ENCODE measurements around the gene ATP2B3. TPM values are rescaled to one million over a fixed set of nuclear protein-coding genes. Genes with fewer than 3 reads are reported as not detected.

Gene ATP2B3
- total RNA-seq, 2 donors from 2014 or later: not detected

DNA sequence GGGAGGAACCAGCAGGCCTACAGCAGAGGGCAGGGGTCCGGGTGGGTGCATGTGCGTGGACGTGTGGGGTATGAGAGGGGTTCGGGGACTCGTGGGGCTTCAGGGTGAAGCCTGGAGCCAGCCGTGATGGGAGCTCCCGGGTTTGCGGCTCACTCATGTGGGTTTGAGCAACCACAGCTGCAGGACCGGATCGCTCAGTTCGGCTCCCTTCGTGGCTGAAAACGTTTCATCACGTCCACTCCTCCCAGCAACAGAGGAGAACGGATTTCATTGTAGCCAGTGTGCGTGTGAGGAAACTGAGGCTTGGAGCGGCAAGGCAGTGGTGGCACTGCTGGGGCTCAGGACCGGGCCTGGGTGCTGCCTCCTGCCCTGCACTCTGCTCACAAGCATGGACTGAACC lies 12.1 kb upstream of the ATP2B3 start:
- Mint-ChIP-seq H3K27me3 (ENCODE audit: low read depth) (no peaks in the 10 kb centered on the region), H3K9me3 (peaks cover 4 to 6% of the 10 kb centered on the region in 2 donors), H3K4me3 (no peak overlapping the region), H3K36me3 (ENCODE audit: insufficient read depth in 2 of 2) (no peaks in the 10 kb centered on the region), H3K27ac (no peak overlapping the region), H3K4me1 (ENCODE audit: low read depth) (peaks cover 8% of the 10 kb centered on the region)
- ATAC-seq (replicated peaks in 1 of 2) (no peak), DNase-seq (no peak)

DNA sequence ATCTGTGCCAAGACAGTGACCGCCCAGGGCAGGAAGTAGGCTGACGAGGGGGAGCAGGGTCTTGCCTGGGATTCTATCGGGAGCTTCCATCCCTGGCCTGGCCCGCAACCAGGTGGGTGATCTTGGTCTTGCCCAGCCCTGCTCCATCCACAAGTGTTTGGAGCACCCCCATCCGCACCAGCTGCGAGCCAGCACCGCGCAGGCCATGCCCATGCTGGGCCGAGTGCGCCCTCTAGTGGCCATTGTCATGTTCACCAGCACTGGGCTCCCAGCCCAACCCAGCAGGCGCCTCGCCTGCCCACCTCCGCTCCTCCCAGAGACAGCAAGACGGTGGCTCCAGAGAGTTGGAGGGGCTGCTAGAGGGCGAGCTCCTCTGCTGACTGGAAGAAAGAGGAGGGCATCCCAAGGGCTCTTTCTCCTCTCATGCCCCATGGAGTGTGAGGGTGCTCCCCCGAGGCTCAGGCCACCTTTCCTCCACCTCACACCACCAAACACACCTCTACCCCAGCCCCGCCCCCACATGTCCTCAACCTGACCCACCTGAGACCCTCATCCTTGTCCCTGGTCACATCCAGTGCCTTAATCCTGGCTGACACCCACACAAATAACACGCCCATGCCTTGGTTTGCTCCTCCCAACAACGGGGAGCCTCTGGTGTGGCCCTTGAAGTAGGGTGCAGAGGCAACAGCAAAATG lies 9.8 kb upstream of the ATP2B3 start:
- Mint-ChIP-seq H3K4me1 (ENCODE audit: low read depth) (peaks cover 8% of the 10 kb centered on the region), H3K9me3 (no peaks in the 10 kb centered on the region), H3K4me3 (no peak overlapping the region), H3K27me3 (ENCODE audit: low read depth) (no peaks in the 10 kb centered on the region), H3K36me3 (ENCODE audit: insufficient read depth in 2 of 2) (no peaks in the 10 kb centered on the region), H3K27ac (no peak overlapping the region)
- peak; percentile 84 to 86 for DNase-seq
- ATAC-seq (replicated peaks in 1 of 2): peak; percentile 98 to 99

DNA sequence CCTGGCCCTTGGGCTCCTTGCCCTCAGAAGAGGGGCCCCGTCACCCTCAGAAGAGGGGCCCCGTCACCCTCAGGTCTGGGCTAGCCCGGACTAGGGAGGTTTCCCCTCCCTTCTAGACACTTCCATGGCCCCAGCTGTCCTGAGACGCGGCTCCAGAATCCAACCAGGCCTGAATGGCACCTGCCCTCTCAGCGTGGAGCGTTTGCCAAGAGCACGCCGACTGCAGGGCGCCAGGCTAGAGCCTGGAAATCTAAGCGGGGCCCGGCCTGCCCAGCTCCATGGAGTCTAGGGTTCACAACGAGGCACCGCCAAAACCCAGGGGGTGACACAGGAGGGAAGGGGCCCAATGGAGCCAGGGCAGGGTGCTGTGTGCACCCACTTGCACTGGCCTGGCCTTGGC lies 7.8 kb upstream of the ATP2B3 start:
- Mint-ChIP-seq H3K27me3 (ENCODE audit: low read depth) (no peaks in the 10 kb centered on the region), H3K9me3 (no peaks in the 10 kb centered on the region), H3K4me3 (no peak overlapping the region), H3K4me1 (ENCODE audit: low read depth) (peaks cover 8% of the 10 kb centered on the region), H3K36me3 (ENCODE audit: insufficient read depth in 2 of 2) (no peaks in the 10 kb centered on the region), H3K27ac (no peak overlapping the region)
- ATAC-seq (replicated peaks in 1 of 2): no peak
- DNase-seq: no peak

DNA sequence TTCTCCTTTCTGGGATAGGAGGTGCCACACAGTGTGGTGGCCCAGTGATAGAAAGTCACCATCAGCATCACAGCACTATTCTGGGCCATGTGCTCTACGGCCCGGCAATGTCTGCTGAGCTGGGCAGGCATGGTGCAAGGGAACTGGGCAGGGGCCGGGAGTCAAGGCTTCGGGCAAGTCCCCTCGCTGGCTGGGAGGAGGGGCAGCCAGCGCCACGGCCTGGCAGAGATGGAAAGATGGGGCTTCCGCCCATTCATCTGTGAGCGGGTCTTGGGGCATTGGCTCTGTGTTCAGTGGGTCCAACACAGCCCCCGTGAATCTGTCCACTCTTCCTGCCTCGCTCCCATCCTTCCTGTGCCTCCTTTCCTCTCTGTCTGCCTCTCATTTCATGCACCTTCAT lies 7.1 kb upstream of the ATP2B3 start:
- no peaks in the 10 kb centered on the region for H3K9me3 Mint-ChIP-seq
- H3K4me3 Mint-ChIP-seq: no peak overlapping the region
- H3K4me1 Mint-ChIP-seq (ENCODE audit: low read depth): peaks cover 8% of the 10 kb centered on the region
- H3K27ac Mint-ChIP-seq: no peak overlapping the region
- DNase-seq (no peak), ATAC-seq (replicated peaks in 1 of 2) (no peak)
- H3K27me3 Mint-ChIP-seq (ENCODE audit: low read depth): no peaks in the 10 kb centered on the region
- no peaks in the 10 kb centered on the region for H3K36me3 Mint-ChIP-seq (ENCODE audit: insufficient read depth in 2 of 2)

DNA sequence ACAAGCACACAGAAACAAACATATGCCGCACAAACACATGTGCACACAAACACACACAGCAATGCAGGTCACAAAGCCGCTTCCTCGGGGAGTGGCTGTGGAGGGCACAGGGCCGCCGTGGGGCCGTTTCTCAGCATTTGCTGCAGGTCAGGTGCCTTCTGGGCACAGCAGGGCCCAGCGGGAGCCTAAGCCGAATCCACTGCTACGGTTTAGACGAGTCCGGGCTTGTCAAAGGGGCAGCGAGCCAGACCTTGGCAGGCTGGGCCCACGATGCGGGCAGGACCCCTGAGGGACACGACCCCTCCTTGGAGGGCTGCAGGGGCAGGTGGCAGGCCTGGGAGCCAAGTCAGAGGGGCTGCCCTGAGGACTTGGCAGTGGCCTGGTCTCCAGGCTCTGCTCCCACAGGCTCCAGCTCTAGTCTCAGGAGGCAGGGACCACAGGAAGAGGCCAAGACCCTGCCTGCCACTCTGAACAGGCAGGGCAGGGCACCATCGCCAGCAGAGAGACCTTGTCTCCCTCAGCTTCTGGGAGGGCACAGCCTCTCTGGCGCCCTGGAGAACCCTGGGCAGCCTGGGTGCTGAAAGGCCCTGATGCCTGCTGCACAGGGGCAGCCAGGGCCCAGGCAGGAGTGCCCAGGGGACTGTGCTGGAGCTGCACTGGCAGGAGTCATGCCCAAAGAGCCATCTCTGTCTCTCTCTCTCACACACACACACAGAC lies 5.5 kb upstream of the ATP2B3 start:
- peaks cover 14% of the 10 kb centered on the region for H3K27me3 Mint-ChIP-seq (ENCODE audit: low read depth)
- H3K36me3 Mint-ChIP-seq (ENCODE audit: insufficient read depth in 2 of 2): no peaks in the 10 kb centered on the region

DNA sequence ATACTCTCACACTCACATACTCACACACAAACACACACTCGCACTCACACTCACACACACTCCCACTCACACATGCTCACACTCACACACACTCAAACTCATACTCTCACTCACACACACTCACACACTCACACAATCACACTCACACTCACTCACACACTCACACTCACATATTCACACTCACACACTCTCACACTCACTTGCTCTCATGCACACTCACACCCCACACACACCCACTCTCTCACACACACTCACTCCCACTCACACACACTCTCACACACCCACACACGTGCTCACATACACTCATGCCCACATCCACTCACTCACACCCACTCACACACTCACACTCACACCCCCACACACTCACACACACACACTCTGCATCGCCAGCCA lies 4.9 kb upstream of the ATP2B3 start:
- H3K4me1 Mint-ChIP-seq (ENCODE audit: low read depth): peaks cover 6% of the 10 kb centered on the region

More for the DNA sequence above, 5.5 kb upstream of the ATP2B3 start:
- Mint-ChIP-seq H3K27ac (no peak overlapping the region), H3K9me3 (no peaks in the 10 kb centered on the region), H3K4me1 (ENCODE audit: low read depth) (peaks cover 8% of the 10 kb centered on the region), H3K4me3 (no peak overlapping the region)
- DNase-seq (no peak), ATAC-seq (replicated peaks in 1 of 2) (no peak)

DNA sequence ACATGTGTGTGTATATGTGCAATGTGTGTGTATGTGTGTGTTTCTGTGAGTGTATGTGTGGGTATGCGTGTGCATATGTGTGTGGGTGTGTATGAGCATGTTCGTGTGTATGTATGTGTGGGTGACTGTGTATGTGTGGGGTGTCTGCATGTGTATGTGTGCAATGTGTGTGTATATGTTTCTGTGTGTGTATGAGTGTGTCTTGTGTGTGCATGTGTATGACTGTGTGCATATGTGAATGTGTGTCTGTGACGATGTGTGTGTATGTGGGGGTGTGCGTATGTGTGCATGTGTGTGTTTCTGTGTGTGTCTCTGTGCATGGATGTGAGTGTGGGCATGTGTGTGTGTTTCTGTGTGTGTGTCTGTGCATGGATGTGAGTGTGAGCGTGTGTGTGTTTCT lies 4.2 kb upstream of the ATP2B3 start:
- Mint-ChIP-seq H3K4me1 (ENCODE audit: low read depth) (no peaks in the 10 kb centered on the region), H3K36me3 (ENCODE audit: insufficient read depth in 2 of 2) (no peaks in the 10 kb centered on the region), H3K9me3 (no peaks in the 10 kb centered on the region), H3K27me3 (ENCODE audit: low read depth) (peaks cover 15% of the 10 kb centered on the region), H3K27ac (no peak overlapping the region), H3K4me3 (no peak overlapping the region)
- DNase-seq (no peak), ATAC-seq (replicated peaks in 1 of 2) (no peak)

More for the DNA sequence above, 4.9 kb upstream of the ATP2B3 start:
- H3K27ac Mint-ChIP-seq: no peak overlapping the region
- H3K27me3 Mint-ChIP-seq (ENCODE audit: low read depth): peaks cover 14% of the 10 kb centered on the region
- H3K9me3 Mint-ChIP-seq: no peaks in the 10 kb centered on the region
- ATAC-seq (replicated peaks in 1 of 2) (no peak), DNase-seq (no peak)
- H3K4me3 Mint-ChIP-seq: no peak overlapping the region
- no peaks in the 10 kb centered on the region for H3K36me3 Mint-ChIP-seq (ENCODE audit: insufficient read depth in 2 of 2)

DNA sequence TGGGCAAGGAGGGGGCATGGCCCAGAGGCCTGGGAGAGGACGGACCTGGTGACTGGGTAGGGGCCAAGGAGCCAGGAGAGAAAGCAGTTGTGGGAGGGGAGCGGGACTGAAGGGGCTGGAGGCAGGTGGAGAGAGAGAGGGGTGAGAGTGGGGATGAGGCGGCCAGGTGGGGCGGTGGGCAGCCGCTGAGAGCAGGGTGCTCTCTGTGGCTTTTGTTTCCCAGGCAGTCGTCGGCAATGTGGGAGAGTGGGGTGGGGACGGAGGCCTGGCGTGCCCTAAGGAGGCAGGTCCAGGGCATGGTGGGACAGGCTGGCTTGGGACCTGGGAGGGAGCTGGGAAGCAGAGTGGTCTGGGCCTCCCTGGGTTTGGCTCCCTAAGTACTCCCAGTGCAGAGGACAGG lies 3.2 kb upstream of the ATP2B3 start:
- Mint-ChIP-seq H3K27ac (no peak overlapping the region), H3K9me3 (no peaks in the 10 kb centered on the region), H3K4me3 (no peak overlapping the region), H3K27me3 (ENCODE audit: low read depth) (peaks cover 25% of the 10 kb centered on the region), H3K36me3 (ENCODE audit: insufficient read depth in 2 of 2) (no peaks in the 10 kb centered on the region), H3K4me1 (ENCODE audit: low read depth) (no peaks in the 10 kb centered on the region)
- no peak for ATAC-seq (replicated peaks in 1 of 2)
- DNase-seq: no peak

DNA sequence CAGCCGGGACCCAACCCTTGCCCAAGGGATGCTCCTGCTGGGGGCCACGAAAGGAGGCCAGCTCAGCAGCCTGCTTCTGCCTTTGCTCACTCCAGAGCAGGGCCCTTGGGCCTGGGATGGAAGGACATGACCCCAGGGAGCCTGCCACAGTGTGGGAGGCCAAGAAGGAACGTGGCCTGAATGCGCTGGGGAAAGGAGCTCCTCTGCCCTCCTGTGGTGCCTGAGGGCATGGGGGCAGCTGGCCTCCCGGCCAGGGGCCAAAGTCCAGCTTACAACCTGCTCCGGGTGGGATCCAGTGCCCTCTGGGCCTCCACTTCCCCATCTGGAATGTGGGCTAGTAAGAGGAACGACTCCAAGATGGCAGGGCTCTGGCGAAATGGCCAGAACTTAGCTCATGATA lies 2.0 kb upstream of the ATP2B3 start:
- no peaks in the 10 kb centered on the region for H3K36me3 Mint-ChIP-seq (ENCODE audit: insufficient read depth in 2 of 2)
- no peak overlapping the region for H3K4me3 Mint-ChIP-seq
- no peaks in the 10 kb centered on the region for H3K9me3 Mint-ChIP-seq
- DNase-seq (no peak), ATAC-seq (replicated peaks in 1 of 2) (no peak)
- no peaks in the 10 kb centered on the region for H3K4me1 Mint-ChIP-seq (ENCODE audit: low read depth)
- H3K27ac Mint-ChIP-seq: no peak overlapping the region
- H3K27me3 Mint-ChIP-seq (ENCODE audit: low read depth): peaks cover 35% of the 10 kb centered on the region

DNA sequence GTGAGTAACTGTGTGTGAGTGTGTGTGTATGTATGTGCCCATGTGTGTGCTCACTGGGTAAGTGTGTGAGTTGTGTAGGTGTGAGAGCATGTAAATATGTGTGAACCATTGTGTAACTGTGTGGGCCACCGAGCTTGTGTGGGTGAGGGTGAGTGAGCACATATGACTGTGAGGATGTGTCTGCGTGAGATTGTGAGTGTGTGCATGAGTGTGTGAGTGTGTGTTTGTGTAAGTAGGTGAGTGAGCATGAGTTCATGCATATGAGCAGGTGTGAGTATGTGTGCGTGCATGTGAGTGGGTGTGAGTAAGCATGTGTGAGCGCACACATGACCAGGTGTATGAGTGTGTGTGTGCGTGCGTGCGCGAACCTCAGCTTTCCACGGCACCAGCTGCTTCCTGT lies 1.4 kb upstream of the ATP2B3 start:
- Mint-ChIP-seq H3K36me3 (ENCODE audit: insufficient read depth in 2 of 2) (no peaks in the 10 kb centered on the region), H3K4me1 (ENCODE audit: low read depth) (no peaks in the 10 kb centered on the region), H3K4me3 (no peak overlapping the region), H3K27ac (no peak overlapping the region), H3K9me3 (no peaks in the 10 kb centered on the region), H3K27me3 (ENCODE audit: low read depth) (peaks cover 36% of the 10 kb centered on the region)
- no peak for DNase-seq
- no peak for ATAC-seq (replicated peaks in 1 of 2)

DNA sequence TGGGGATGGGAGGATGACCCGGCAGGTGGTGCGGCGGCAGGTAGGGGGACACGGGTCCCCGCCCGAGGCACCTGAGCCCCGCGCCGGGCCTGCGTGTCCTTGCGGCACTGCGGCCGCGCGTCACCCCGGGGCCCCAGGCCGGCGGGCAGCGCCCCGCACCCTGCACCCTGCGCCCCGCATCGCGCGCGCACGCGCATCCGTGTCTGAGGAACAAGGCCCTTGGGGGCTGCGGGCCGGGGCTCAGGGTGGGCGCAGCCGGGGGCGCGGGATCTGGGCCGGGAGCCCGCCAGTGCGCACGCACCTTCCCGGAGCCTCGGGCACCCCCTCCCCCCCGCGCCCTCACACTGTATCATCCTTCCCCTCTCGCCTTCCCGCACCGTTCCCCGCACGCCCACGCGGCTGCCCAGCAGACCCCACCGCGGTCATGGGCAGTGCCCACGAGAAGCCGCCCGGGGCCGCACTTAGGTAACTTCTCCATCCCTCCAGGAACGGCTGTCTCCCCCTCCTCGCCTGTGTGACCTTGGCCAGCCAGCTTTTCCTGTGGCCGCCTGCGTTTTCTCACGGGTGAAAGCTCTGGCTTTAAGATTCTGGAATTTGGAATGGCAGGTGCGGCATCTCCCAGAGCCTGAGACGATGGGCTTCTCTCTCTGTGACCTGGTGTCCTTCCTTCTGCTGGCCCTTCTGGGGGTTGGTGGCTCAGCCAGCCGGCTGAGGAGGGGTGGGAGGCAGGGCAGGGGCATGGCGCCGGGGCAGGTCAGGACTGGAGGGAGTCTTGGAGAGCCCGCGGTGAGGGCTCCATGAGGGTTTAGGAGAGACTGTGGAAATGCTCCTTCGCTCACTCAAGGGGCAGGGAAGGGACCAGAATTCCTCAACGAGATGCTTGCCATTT lies 748 bp downstream of the ATP2B3 start:
- ATAC-seq (replicated peaks in 1 of 2) (no peak), DNase-seq (no peak)
- peak overlapping the region in 1 of 2 donors; percentile 63 for H3K4me3 Mint-ChIP-seq
- H3K4me1 Mint-ChIP-seq (ENCODE audit: low read depth): no peaks in the 10 kb centered on the region
- peaks cover 36% of the 10 kb centered on the region for H3K27me3 Mint-ChIP-seq (ENCODE audit: low read depth)
- no peaks in the 10 kb centered on the region for H3K9me3 Mint-ChIP-seq
- no peak overlapping the region for H3K27ac Mint-ChIP-seq
- no peaks in the 10 kb centered on the region for H3K36me3 Mint-ChIP-seq (ENCODE audit: insufficient read depth in 2 of 2)

DNA sequence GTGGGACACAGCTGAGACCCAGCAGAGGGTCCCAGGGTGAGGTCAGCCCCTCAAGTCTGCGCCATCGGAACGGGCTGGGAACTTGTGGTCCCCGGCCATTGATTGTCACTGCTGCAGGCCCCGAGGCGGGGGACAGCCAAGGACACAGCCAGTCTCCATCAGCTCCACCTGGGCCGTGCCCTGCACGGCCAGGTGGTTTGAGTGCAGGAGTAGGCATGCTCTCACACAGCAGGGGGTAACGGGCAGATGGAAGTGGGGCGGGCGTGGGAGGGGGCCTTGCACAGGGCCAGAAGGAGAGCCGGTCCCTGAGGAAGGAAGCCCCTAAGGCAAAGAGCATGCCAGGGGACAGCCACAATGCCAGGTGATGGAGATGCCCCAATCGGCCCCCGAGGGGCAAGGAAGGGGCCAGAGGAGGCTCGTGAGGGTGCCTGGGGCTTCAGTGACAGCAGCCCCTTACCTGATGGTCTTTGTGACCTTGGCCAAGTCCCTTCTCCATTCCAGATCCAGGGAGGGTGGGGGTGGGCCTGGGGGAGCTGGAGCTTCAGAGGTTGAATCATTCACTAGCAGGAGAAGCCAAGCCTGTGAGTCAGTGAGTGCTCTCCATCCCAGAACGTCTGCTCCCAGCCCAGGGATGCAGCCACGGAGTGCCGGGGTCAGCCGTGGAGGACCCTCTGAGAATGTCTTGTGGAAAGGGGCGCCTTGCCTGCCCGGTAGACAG lies 2.3 kb downstream of the ATP2B3 start:
- Mint-ChIP-seq H3K4me3 (no peak overlapping the region), H3K9me3 (no peaks in the 10 kb centered on the region), H3K36me3 (ENCODE audit: insufficient read depth in 2 of 2) (no peaks in the 10 kb centered on the region), H3K27me3 (ENCODE audit: low read depth) (peaks cover 36% of the 10 kb centered on the region), H3K27ac (no peak overlapping the region), H3K4me1 (ENCODE audit: low read depth) (no peaks in the 10 kb centered on the region)
- ATAC-seq (replicated peaks in 1 of 2): no peak
- no peak for DNase-seq

Data from activated T-cell treated with anti-CD3 and anti-CD28 coated beads, Interleukin-2, amount 50 U/mL, for 72 hours (primary cell).